Measurements from ENCODE around the gene BRD3.

DNA sequence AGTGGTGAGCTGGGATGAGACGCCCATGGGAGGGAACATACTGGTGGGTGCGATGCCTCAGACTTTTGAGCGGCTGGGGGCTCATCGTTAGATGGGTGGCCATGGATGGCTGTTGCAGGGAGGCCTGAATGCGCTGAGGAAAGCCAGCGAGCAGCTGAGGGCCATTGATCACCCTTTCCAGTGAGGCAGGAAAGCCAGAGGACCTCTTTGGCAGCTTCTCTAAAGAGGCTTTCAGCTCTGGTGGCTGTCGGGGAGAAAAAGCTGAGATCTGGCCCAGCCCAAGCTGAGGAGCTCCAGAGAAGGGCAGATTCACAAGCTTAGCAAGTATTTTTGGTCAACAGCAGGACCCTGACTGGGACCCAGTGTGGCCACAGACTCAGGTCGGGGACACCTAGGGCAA is 62.4 kb downstream of the BRD3 start:
- TF ChIP-seq POLR2A (IDR thresholded peaks at IDR 0.05; ENCODE audit: low read length), result no peak
- no peak for TF ChIP-seq GATA1 (IDR thresholded peaks at IDR 0.05; ENCODE audit: low read depth, low read length)

All from erythroblast (primary cell).